Activated naive CD4-positive, alpha-beta T cell treated with anti-CD3 and anti-CD28 coated beads, Interleukin-2, amount 10 ng/mL, durations not matched to agents 7 days and 5 days (primary cell): ENCODE results near the gene WNT1.

Experiments
- CTCF ChIA-PET: fragments of 350-600 bp; sonication (Branson Sonifier 250); formaldehyde crosslinking; loops from one replicate; lab custom pipeline; 2021; ENCODE audit warnings: antibody characterized with exemption; lab: Charles Lee
- DNase-seq: peaks from one replicate; pipeline ENCODE4 v3.0.0-alpha.2; 2020
- H3K27ac Mint-ChIP-seq: one replicate; pipeline ENCODE4 v1.8.0; 2021; ENCODE audit warnings: mild to moderate bottlenecking, moderate library complexity, mixed read lengths
- H3K27me3 Mint-ChIP-seq: one replicate; pipeline ENCODE4 v1.8.0; 2021; ENCODE audit warnings: mild to moderate bottlenecking, mixed read lengths
- H3K36me3 Mint-ChIP-seq: one replicate; pipeline ENCODE4 v1.8.0; 2021; ENCODE audit warnings: mixed read lengths
- H3K4me1 Mint-ChIP-seq: one replicate; pipeline ENCODE4 v1.8.0; 2021; ENCODE audit warnings: mixed read lengths
- H3K4me3 Mint-ChIP-seq: one replicate; pipeline ENCODE4 v1.8.0; 2021; ENCODE audit warnings: mild to moderate bottlenecking, moderate library complexity, mixed read lengths
- H3K9me3 Mint-ChIP-seq: one replicate; pipeline ENCODE4 v1.8.0; 2021; ENCODE audit warnings: mixed read lengths

Gene WNT1

DNA sequence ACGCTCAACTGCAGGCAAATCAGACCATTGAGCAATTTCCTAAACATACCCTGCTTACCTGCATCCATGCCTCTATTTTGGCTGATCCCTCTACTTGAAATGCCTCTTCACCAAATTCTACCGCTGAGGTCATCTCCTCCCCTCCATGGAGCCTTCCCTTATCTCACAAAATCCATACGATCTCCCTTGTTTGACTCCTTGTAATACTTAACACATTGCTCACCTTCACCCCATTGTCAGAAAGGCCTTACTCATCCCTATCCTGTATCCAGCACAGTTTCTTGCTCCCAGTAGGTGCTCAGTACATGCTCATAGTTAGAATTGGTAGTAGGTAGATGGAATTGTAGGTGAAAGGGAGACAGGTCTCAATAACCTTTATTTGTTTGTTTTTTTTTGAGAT lies 15.7 kb downstream of the WNT1 start:
- CTCF ChIA-PET = interaction anchor here (0.6 to 12.7 kb wide), 6 partner anchors 12 to 358 kb away, joined by 3 to 121 read pairs (median 6); partner anchors contain the start of genes DDX23 and WNT1

DNA sequence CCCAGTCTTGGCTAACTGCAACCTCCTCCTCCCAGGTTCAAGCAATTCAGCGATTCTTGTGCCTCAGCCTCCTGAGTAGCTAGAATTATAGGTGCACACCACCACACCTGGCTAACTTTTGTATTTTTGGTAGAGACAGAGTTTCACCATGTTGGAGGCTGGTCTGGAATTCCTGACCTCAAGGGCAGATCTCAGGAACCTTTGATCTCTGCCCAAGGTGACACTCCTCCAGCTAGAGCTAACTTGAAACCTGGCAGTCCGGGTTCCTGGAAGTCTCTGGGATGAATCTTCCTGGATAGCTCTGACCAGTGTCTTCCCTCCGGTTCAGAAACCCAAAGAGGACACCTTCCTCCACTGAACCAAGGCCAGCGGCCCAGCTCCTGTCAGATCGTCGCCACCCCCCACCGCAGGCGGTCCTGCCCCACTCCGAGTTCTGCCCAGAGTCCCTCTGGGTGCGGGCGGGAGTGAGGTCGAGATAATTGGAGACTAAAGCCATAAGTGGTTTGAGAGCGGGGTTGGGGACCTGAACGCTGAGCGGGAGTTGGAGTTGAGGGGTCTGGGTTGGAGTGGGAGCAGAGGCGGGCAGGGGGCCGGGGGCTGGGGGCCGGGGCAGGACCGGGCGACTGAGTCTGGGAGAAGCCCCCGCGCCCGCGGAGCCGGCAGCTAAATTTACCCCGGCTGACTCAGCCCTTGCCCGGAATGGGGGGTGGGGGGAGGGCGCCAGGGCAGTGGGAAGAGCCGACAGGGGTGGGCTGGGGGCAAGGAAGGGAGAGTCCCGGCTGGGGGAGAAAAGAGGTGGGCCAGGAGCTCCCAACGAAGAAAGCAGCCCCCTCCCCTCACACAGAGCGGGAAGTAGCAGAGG lies 16.3 kb downstream of the WNT1 start:
- Mint-ChIP-seq H3K4me3 (no peak overlapping the region), H3K36me3 (no peaks in the 10 kb centered on the region), H3K27me3 (peaks cover 95% of the 10 kb centered on the region), H3K9me3 (no peaks in the 10 kb centered on the region), H3K27ac (no peak overlapping the region), H3K4me1 (peaks cover 23% of the 10 kb centered on the region)
- CTCF ChIA-PET = interaction anchor here (0.6 to 12.7 kb wide), 9 partner anchors 11 to 179 kb away, joined by 3 to 121 read pairs (median 4); partner anchors contain the start of genes DDX23, PRKAG1, RHEBL1 and WNT1
- DNase-seq = no peak

More for the DNA sequence above, 15.7 kb downstream of the WNT1 start:
- Mint-ChIP-seq H3K27me3 (peaks cover 95% of the 10 kb centered on the region), H3K27ac (no peak overlapping the region), H3K9me3 (no peaks in the 10 kb centered on the region), H3K4me1 (peaks cover 21% of the 10 kb centered on the region), H3K4me3 (no peak overlapping the region), H3K36me3 (no peaks in the 10 kb centered on the region)
- DNase-seq = no peak

DNA sequence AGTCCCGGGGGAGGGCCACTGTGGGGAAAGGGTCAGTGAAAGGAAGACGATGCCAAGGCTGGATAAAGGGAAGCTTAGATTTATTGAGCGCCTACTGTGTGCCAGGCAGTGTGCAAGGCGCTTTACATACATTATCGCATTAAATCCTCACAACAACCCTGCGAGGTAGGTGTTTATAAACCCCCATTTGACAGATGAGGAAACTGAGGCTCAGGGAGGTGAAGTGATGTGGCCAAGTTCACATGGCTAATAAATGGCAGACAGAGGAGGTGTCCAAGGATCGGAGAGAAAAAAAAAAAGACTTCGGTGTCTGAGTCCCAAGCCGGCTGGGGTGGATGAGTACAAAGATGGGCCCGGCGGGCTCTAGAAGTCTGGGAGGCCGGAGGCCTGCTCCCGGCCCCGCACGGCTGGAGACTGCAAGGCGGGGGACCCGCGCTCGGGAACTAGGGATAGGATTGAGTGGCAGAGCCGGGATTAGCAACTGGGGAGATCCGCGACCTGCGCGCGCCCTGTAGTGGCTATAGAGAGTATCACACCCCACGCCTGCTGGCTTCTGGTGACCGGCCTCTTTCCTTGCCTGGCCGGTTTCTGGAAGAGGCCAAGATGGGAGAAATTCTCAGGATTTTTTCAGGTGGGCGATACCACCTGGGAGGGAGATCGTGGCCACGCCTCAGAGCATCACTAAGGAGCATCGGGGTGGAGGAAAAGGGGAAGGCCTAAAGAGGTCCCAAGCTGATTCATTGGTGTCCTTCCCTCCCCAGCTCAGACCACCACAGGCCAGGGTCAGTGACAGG lies 17.2 kb downstream of the WNT1 start:
- Mint-ChIP-seq H3K4me1 (peaks cover 32% of the 10 kb centered on the region), H3K27ac (no peak overlapping the region), H3K27me3 (peaks cover 95% of the 10 kb centered on the region), H3K9me3 (no peaks in the 10 kb centered on the region), H3K4me3 (peak overlapping the region; percentile 13), H3K36me3 (peaks cover 1% of the 10 kb centered on the region)
- peak; percentile 67 for DNase-seq
- CTCF ChIA-PET = interaction anchor here (0.6 to 12.7 kb wide), 11 partner anchors 11 to 179 kb away, joined by 3 to 121 read pairs (median 4); partner anchors contain the start of genes DDX23, PRKAG1, RHEBL1 and WNT1

DNA sequence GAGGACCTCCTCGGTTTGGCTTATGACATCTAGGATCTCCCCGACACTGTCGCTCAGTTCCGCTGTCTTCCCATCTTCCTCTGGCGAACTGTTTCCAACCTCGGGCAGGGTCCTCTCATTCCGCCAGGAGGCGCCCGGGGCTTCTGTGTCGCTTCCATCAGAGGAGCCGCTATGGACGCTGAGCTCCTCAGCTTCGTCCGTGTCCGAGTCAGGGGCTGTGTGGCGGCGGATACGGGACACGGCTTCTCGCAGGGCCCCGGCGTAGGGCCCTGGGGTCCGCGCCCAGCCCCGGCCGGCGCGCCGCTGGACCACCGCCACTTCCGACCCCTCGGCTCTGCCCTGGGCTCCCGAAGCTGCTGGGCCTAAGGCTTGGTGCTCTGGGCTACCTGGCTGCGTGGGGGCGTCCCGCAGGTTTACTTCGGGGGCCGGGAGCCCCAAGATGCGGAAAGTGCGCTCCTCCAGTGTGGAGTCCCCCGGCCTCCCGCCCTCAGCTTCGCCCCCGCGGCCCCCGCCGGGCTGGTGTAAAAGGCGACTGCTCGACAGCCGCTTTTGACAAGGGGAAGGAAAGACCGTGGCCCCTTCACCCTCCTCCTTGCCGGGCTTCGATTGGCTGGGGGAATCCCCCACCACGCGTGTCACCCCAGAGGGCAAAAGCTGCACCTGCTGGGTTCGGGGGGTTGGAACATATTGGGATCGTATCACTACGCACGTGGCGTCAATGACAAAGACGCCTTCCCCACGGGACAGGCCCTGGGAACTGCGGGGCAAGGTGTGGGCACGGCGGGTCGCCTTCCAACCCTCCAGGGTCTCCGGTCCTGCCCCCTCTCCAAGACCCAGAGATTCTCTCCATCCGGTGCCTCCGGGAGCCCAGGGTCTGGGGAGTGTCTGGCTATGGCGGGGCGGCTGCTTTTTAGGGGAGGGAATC lies 18.9 kb downstream of the WNT1 start:
- Mint-ChIP-seq H3K27ac (no peak overlapping the region), H3K27me3 (peaks cover 83% of the 10 kb centered on the region), H3K9me3 (no peaks in the 10 kb centered on the region), H3K4me3 (peak overlapping the region; percentile 40), H3K4me1 (peaks cover 33% of the 10 kb centered on the region), H3K36me3 (peaks cover 11% of the 10 kb centered on the region)
- CTCF ChIA-PET = interaction anchor here (0.6 to 12.7 kb wide), 32 partner anchors 9 to 282 kb away, joined by 3 to 121 read pairs (median 4); partner anchors contain the start of genes ARF3, DDX23, LMBR1L and PRKAG1
- DNase-seq = peak; percentile 79

DNA sequence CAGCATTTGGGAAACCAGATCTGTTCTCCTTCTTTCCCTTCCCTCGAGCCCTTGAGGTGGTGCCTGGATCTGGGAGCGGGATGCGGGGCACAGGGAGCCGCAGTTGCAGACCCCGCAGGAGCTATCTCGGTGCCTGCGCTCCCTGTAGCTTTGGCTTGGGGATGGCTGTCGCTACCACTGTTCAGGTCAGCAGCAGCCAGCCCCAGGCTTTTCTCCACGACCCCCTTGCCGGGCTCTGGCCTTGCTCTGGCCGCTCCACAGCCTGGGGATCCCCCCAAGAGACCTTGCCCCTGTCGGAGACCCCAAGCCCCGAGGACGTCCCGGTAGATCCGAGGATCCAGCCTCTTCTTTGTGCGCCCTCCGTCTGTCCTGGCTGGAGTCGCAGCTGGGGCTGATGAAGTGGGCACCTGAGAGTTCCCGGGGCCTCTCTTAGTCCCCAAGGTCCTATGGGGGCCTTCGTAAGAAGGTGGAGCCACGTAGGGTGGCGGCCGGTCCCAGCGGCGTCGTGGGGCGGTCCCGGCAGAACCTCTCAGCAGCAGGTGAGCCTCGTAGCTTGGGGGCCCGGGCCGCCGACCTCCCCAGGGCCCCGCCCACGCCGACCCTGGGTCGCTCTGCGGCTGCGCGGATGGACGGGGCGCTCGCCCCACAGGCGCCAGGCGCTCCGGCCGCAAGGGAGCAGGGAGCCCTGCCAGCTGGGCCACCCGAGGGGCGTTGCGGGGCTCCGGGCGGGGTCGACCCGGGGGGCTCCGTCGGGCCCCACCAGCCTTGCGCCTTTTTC lies 19.8 kb downstream of the WNT1 start:
- Mint-ChIP-seq H3K36me3 (peaks cover 19% of the 10 kb centered on the region), H3K27ac (no peak overlapping the region), H3K4me3 (peak overlapping the region; percentile 40), H3K4me1 (peaks cover 33% of the 10 kb centered on the region), H3K27me3 (peaks cover 79% of the 10 kb centered on the region), H3K9me3 (no peaks in the 10 kb centered on the region)
- CTCF ChIA-PET = interaction anchor here (1.0 to 12.7 kb wide), 14 partner anchors 8 to 132 kb away, joined by 3 to 121 read pairs (median 6); partner anchors contain the start of genes PRKAG1, RND1 and WNT1
- peak; percentile 41 for DNase-seq

DNA sequence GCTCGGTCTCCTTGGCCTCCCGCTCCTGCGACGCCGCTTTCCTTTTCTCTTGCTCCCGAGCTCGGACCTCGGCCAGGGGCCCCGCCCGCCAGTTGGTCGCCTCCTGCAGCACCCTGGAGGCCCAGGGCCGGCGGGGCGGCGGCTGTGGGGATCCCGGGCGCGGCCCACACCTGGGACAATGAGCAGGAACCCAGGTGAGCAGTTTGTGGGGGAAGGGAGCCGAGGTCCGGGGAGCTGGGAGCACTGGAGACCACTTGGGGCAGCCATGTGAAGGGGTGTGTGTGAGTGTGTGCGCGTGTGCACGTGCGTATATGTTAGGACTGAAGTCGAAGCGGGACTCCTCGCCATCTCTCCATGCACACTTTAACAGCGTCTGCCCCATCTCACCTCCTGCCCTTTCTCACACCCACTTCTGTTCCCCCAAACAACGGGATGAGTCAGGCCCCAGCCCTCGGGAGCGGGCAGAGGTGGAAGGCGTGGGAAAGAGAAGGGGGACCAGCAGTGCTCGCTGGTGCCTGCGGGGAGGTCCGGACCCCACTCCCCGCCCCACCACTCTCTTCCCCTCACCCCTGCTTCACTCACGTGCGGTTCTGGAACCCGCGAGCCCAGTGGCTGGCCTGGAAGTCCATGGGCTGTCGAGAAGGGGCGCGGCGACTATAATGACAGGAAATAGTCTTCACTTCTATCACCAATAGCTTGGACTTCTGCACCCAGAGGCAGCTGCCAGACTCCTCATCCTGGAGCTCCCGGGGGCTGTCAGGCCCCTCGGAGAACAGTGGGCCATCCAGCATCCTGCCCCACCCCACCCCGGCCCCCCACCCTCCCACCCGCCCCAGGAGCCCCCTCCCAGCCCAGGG lies 20.6 kb downstream of the WNT1 start:
- peaks cover 71% of the 10 kb centered on the region for H3K27me3 Mint-ChIP-seq
- CTCF ChIA-PET = interaction anchor here (1.0 to 12.7 kb wide), 10 partner anchors 10 to 94 kb away, joined by 3 to 121 read pairs (median 14); partner anchors contain the start of genes PRKAG1 and WNT1
- peaks cover 33% of the 10 kb centered on the region for H3K4me1 Mint-ChIP-seq
- H3K4me3 Mint-ChIP-seq = peak overlapping the region; percentile 55
- H3K36me3 Mint-ChIP-seq = peaks cover 23% of the 10 kb centered on the region
- H3K27ac Mint-ChIP-seq = no peak overlapping the region
- DNase-seq = peak; percentile 36
- no peaks in the 10 kb centered on the region for H3K9me3 Mint-ChIP-seq

DNA sequence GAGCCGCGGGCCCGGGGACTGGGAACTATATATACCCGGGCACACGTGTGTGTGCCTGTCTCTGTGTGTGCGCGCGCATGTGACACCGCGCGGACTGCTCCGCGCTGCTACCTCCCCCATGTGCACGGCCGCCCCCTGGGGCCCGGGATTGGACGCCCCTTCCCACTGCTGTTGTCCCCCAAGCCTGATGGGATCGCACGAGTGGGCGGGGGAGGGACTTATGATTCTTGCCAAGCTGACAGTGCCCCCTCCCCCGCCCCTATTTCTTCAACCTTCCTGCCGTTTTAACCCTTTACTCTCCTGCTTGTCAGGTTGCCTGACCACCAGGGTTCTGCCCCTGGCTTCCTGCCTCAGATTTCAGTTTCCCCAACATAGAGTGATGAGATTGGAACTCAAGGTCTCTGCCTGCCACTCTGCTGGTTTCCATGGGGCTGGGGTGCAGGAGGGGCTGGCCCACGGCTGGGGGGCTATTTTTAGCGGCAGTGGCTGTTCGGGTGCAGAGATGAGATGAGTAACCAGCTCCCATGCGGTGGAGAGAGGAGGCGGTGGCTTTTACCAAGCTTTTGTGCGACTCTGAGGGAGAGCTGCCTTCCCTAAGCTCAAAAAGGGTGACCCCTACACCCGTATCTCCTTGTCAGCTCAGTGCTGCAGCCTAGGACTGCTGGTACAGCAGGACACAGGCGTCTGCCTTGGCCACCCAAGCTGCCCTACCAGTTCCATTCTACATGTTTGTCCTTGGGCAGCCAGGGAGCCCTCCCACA lies 21.4 kb downstream of the WNT1 start, which contains the start of gene DDN:
Gene DDN, minus strand, starts transcription at position 5 of the 761 bp plus-strand sequence. CDS start 88 bp downstream, outside the sequence.
- peak within 1 kb of the TSS; percentile 55 for H3K4me3 Mint-ChIP-seq
- no peaks in the 10 kb centered on the region for H3K9me3 Mint-ChIP-seq
- DNase-seq = peak; percentile 66
- CTCF ChIA-PET = interaction anchor here (0.9 to 12.7 kb wide), 9 partner anchors 9 to 99 kb away, joined by 3 to 121 read pairs (median 6); partner anchors contain the start of genes PRKAG1 and WNT1
- peaks cover 63% of the 10 kb centered on the region for H3K27me3 Mint-ChIP-seq
- peaks cover 33% of the 10 kb centered on the region for H3K4me1 Mint-ChIP-seq
- no peak within 1 kb of the TSS for H3K27ac Mint-ChIP-seq
- H3K36me3 Mint-ChIP-seq = peaks cover 27% of the 10 kb centered on the region

DNA sequence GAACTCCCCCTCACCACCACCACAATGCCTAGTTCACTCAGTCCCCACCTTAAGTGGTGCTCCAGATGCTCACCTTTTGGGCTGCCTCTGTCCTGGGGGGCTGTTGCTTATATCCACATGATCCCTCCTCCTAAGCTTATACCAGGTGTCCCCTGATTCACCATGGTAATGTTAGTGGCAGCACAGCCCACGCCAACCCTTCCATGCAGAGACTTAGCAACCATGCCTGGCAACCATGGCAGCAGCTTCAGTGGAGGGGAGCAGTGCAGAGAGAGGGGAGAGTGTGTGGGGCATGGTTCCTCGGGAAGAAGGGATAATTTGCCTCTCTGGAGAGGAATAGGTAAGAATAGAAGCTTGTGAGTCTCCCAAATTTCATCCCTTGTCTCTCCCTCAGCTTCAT lies 22.2 kb downstream of the WNT1 start:
- Mint-ChIP-seq H3K4me1 (peaks cover 30% of the 10 kb centered on the region), H3K9me3 (no peaks in the 10 kb centered on the region), H3K27me3 (peaks cover 55% of the 10 kb centered on the region), H3K4me3 (no peak overlapping the region), H3K36me3 (peaks cover 35% of the 10 kb centered on the region), H3K27ac (no peak overlapping the region)
- CTCF ChIA-PET = interaction anchor here (0.9 to 12.7 kb wide), 7 partner anchors 10 to 98 kb away, joined by 3 to 121 read pairs (median 9); partner anchors contain the start of genes PRKAG1 and WNT1
- no peak for DNase-seq

DNA sequence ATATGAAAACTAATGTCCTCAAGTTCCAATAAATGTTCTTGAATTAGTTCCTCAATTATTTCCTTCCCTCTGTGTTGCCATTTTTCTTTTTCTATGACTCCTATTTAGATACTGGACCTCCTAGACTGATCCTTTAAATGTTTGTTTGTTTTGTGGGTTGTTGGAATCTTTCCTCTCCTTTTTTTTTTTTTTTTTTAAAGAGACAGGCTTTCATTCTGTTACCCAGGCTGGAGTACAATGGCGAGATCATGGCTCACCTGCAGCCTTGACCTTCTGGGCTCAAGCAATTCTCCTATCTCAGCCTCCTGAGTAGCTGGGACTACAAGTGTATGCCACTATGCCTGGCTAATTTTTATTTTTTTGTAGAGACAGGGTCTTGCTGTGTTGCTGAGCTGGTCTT lies 30.8 kb downstream of the WNT1 start:
- H3K27me3 Mint-ChIP-seq = no peaks in the 10 kb centered on the region
- no peak overlapping the region for H3K4me3 Mint-ChIP-seq
- H3K27ac Mint-ChIP-seq = no peak overlapping the region
- no peaks in the 10 kb centered on the region for H3K9me3 Mint-ChIP-seq
- no peak for DNase-seq
- no peaks in the 10 kb centered on the region for H3K4me1 Mint-ChIP-seq
- CTCF ChIA-PET = interaction anchor here (0.7 to 2.2 kb wide), 2 partner anchors 12 to 21 kb away, joined by 3 to 8 read pairs; no protein-coding TSS in a partner anchor
- peaks cover 34% of the 10 kb centered on the region for H3K36me3 Mint-ChIP-seq

DNA sequence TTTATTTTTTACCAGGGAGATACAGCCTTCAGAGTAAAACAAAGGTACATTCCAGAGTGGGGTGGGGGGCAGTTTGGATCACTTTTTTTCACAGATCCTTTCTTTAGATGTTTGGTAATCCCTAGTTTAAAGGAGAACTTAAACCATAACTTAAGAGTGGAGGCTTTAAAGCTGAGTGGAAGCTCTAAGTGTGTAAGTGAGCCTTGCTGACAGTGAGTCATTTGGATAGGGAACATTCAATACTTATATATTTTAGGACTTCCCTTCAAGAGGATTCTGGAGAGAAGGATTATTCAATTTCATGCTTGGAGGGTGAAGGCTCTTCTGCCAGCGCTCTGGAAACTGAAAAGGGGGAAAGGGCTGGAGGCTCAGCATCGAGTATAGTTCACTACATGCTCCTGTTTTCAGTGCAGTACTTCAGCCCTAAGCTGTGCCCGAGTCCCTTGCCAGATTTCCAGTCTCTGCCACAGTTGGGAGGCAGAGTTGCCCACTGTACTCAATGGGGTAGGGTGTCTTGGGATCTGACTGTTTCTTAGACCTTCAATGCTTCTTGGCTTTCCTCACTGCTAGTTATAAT lies 32.1 kb downstream of the WNT1 start:
- no peak overlapping the region for H3K4me3 Mint-ChIP-seq
- no peak overlapping the region for H3K27ac Mint-ChIP-seq
- no peaks in the 10 kb centered on the region for H3K9me3 Mint-ChIP-seq
- no peaks in the 10 kb centered on the region for H3K27me3 Mint-ChIP-seq
- CTCF ChIA-PET = interaction anchor here (0.9 to 2.2 kb wide), 3 partner anchors 12 to 22 kb away, joined by 3 to 8 read pairs (median 3); no protein-coding TSS in a partner anchor
- peaks cover 26% of the 10 kb centered on the region for H3K36me3 Mint-ChIP-seq
- H3K4me1 Mint-ChIP-seq = peaks cover 2% of the 10 kb centered on the region
- DNase-seq = no peak
